MM.1S (cell line): Measurements from ENCODE around the gene CHD6.

Experiments used
- CTCF ChIP-seq: fragments of 300-600 bp; sonication (generic); IDR thresholded peaks from 2 replicates; pipeline ENCODE4 v1.5.1; 2016; ENCODE audit warnings: antibody characterized with exemption, low read length, mixed read lengths
- EZH2 ChIP-seq: fragments of 300-600 bp; sonication (generic); optimal IDR thresholded peaks from 2 replicates; pipeline ENCODE3; 2017; ENCODE audit warnings: low read depth, mild to moderate bottlenecking, antibody characterized with exemption, low read length, mixed read lengths

DNA sequence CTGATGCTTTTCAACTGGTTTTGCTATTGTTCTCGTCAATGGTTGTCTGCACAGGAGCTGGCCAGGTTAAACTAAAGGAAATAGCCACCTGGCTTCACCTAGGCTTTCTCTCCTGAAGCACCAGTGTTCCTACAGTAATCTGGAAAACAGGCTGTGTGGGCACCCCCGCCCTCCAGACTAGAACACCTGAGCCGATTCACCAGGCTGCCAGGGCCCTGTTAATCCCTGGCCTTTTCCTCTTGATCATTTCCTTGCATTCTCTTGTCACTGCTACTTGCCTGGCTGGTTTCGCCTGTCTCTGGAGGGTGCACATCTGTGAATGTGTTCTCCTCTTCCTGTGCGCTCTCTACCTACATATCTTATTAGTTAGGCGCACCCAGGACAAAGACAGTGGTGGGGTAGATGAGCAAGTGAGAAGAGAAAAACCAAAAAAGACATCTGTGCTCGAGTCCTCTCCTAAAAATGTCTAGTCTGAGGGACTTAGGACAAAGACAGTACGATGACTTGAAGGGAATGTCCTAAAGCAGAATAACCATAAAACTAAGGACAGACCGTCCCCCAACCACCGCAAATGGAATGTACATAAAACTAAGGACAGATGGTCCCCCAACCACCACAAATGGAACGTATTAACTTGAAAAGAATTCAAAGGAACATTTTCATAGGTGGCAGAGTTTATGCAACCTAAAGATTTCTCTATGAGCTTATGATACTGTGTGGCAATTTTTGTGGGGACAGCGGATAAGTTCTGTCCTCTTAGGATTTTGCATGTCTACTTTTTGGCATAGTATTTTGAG lies 205.7 kb downstream of the CHD6 start:
- TF ChIP-seq CTCF, result no peak
- no peak for TF ChIP-seq EZH2
